Lung (tissue), 12 donors: ENCODE data around the gene RALGPS1. TPM values are rescaled to one million over a fixed set of nuclear protein-coding genes. Genes with fewer than 3 reads are reported as not detected.

Source experiments
- ATAC-seq: fragments of 200-7000 bp; cut with Tn5 transposase; one replicate; pipeline ENCODE4 v1.9.1; 2020; ENCODE audit warnings: moderate number of reproducible peaks; ENCODE audit not compliant: insufficient read depth, low FRiP score
- DNase-seq, 3 donors: peaks; one replicate each; pipeline ENCODE4 v3.0.0-alpha.2; 2013 to 2017
- H3K27ac ChIP-seq, 2 donors: one replicate each; pipeline ENCODE4 v1.5.1; 2013; ENCODE audit warnings: mild to moderate bottlenecking in 2 of 2, moderate library complexity in 2 of 2, control low read depth in 1 of 2, inconsistent platforms in 1 of 2, low read depth in 1 of 2, low read length in 1 of 2
- H3K27me3 ChIP-seq, 3 donors: one replicate each; pipeline ENCODE4 v1.5.1; 2013; ENCODE audit warnings: low read length in 2 of 3; ENCODE audit not compliant: control insufficient read depth in 3 of 3, insufficient read depth in 3 of 3
- H3K36me3 ChIP-seq, 4 donors: one replicate each; pipeline ENCODE4 v1.5.1; 2013; ENCODE audit warnings: low read length in 4 of 4, mild to moderate bottlenecking in 1 of 4, moderate library complexity in 1 of 4; ENCODE audit not compliant: control insufficient read depth in 4 of 4, insufficient read depth in 4 of 4
- H3K4me1 ChIP-seq, 5 donors: one replicate each; pipeline ENCODE4 v1.5.1; 2013; ENCODE audit warnings: low read length in 5 of 5, mild to moderate bottlenecking in 2 of 5, moderate library complexity in 1 of 5; ENCODE audit not compliant: control insufficient read depth in 5 of 5, insufficient read depth in 5 of 5
- H3K4me3 ChIP-seq: one replicate; pipeline ENCODE4 v1.5.1; 2013; ENCODE audit warnings: mild to moderate bottlenecking, control low read depth, moderate library complexity
- H3K9ac ChIP-seq, 2 donors: one replicate each; pipeline ENCODE4 v1.5.1; 2013; ENCODE audit warnings: low read length in 2 of 2, control low read depth in 1 of 2; ENCODE audit not compliant: insufficient read depth in 1 of 2
- H3K9me3 ChIP-seq, 4 donors: one replicate each; pipeline ENCODE4 v1.5.1; 2013; ENCODE audit warnings: low read length in 3 of 4, mild to moderate bottlenecking in 1 of 4, moderate library complexity in 1 of 4; ENCODE audit not compliant: control insufficient read depth in 4 of 4, insufficient read depth in 3 of 4
- WGBS, 2 donors: extraction: QIAGEN DNeasy Blood & Tissue Kit; methylation state at CpG; one replicate each; pipeline ENCODE4 v1.1.7; 2013; 5-methylcytosine and 5-hydroxymethylcytosine counted together
- polyA plus RNA-seq, 2 donors: library from polyadenylated mRNA; stranded (reverse); fragments of 200-250 nt; gene quantifications; one replicate each; pipeline ENCODE4 v1.2.1, GENCODE V29; 2013
- total RNA-seq, 2 donors: library from RNA; depleted of rRNA in 1 of 2; stranded (reverse); fragments of >200 nt in 1 of 2; gene quantifications; one replicate each; pipeline ENCODE4 v1.2.1, GENCODE V29; 2014 to 2021
- TF ChIP-seq, protein P1 (sequence below): IDR thresholded peaks from 2 replicates; pipeline ENCODE4 v1.5.1; 2012; ENCODE audit warnings: mild to moderate bottlenecking; ENCODE audit errors: control extremely low read depth, extremely low read depth
- donor health status: control.
- donor health status: control.
- donor health status: Bipolar disorder and iron deficiency.
- donor health status: healthy.
- donor health status: DM: yes; HTN: yes; CAD: no.

The RALGPS1 gene
- total and polyA plus RNA-seq, 4 donors, result 3.5 to 30.3 (median 11.9) TPM

DNA sequence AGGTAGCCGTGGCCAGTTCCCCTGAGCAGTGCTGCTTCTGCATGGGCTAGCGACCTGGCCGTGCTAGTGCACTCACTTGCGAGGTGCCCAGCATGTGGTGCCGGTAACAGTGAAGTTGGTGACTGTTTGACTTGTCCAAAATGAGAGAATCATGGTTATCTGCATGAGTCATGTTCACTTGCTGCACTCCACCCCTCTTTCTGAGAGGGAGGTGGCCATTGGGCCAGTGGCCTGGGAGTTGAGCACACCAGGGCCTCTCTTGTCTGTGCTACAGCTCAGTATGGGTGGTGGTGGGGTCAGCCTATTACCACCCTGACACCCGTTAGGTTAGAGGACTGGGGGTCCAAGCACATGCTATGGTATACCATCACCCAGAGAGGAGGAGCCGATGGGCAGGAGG, 294.6 kb downstream of the RALGPS1 start:
- WGBS, 2 donors, result 97% methylated on average over 7 of the region's 7 CpGs
- Histone ChIP-seq H3K36me3 (no peaks in the 10 kb centered on the region), H3K9ac (no peak overlapping the region), H3K4me1 (peaks cover 0 to 12% (median 2%) of the 10 kb centered on the region in 5 donors), H3K4me3 (no peak overlapping the region), H3K27me3 (no peaks in the 10 kb centered on the region), H3K9me3 (no peaks in the 10 kb centered on the region), H3K27ac (no peak overlapping the region)
- TF ChIP-seq, protein P1, sequence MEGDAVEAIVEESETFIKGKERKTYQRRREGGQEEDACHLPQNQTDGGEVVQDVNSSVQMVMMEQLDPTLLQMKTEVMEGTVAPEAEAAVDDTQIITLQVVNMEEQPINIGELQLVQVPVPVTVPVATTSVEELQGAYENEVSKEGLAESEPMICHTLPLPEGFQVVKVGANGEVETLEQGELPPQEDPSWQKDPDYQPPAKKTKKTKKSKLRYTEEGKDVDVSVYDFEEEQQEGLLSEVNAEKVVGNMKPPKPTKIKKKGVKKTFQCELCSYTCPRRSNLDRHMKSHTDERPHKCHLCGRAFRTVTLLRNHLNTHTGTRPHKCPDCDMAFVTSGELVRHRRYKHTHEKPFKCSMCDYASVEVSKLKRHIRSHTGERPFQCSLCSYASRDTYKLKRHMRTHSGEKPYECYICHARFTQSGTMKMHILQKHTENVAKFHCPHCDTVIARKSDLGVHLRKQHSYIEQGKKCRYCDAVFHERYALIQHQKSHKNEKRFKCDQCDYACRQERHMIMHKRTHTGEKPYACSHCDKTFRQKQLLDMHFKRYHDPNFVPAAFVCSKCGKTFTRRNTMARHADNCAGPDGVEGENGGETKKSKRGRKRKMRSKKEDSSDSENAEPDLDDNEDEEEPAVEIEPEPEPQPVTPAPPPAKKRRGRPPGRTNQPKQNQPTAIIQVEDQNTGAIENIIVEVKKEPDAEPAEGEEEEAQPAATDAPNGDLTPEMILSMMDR, result no peak
- ATAC-seq, result no peak
- DNase-seq, result no peak

DNA sequence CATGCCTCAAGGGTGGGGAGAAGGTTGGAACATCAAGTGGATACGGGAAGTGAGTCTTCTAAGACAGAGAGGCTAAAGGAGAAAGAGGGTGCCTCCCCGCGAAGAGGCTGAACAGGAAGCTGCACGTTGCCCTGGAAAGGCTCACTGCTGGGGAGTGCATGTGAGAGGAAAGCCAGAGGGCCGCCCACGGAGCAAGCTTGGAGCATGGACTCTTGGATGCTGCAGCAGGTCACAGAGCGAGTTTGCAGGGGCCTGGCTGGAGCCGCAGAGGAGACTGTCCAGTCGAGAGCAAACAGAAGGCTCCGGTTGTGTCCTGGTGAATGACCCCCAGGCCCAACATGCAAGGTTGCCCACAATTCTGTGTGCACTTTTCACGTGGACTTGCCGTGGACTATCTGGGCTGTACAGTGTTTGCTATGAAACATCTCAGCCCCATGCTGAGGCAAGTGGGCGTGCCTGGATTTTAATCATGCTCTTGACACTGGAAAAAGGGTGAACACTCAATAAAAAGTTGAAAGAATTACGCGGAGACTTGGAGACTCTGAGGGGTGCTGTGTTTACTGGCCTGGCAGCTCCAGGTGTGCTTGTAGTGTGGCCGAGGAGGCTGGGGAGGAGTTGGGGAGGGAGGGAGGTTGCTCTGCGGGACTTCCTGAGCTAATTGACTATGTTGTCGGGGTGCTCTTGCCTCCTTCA, 295.5 kb downstream of the RALGPS1 start:
- TF ChIP-seq, protein P1, result no peak
- Histone ChIP-seq H3K27me3 (no peaks in the 10 kb centered on the region), H3K9ac (no peak overlapping the region), H3K27ac (no peak overlapping the region), H3K4me3 (no peak overlapping the region), H3K4me1 (peaks cover 0 to 17% (median 5%) of the 10 kb centered on the region in 5 donors), H3K36me3 (no peaks in the 10 kb centered on the region), H3K9me3 (no peaks in the 10 kb centered on the region)
- DNase-seq (peak in 1 of 3 donors; percentile 43), ATAC-seq (no peak)
- 59 to 82% methylated on average over 18 of the region's 18 CpGs for WGBS, 2 donors

DNA sequence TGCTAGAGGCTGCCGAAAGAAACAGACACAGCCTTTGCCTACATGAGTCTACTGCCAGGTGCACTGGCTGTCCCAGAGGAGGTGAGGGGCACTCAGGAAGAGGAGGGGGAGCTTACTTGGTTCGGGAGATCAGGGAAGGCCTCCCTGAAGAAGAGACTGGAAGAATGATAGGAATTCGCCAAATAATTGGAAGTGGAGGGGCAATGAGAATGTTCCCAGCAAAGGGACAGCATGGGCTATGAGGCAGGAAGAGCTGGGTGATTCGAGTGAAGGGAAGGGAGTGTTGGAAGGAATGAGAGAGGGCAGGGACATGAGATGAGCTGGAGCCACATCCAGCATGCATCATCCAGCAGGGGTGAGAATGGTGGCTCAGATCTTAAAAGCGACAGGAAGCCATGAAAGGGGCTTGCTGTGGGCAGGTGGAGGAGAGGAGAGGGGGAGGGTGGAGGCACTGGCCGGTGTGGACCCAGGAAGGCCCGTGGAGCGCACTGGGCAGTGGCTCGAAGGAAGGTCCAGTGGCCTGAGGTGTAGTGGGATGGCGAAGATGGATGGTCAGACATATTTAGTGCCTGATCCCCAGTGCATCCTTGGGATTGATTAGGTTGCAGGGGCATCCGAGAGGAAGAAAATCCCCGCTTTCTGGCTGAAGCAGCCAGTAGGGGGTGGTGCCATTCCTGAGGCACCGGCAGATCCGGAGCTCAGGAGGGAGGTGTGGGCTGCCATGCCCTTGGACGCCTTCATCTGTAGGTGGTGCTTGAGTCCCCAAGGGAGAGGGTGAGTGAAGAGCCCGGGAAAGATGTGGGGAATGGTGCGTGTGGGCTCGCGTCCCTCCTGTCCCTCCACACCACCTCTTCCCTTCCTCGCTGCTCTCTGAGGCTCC, 296.5 kb downstream of the RALGPS1 start:
- no peak overlapping the region for H3K4me3 ChIP-seq
- H3K27ac ChIP-seq, result no peak overlapping the region
- H3K9me3 ChIP-seq, result no peaks in the 10 kb centered on the region
- H3K4me1 ChIP-seq, result peaks cover 0 to 12% (median 4%) of the 10 kb centered on the region in 5 donors
- no peak overlapping the region for H3K9ac ChIP-seq
- 83 to 92% methylated on average over 20 of the region's 20 CpGs for WGBS, 2 donors
- no peaks in the 10 kb centered on the region for H3K27me3 ChIP-seq
- TF ChIP-seq, protein P1, result no peak
- ATAC-seq, result no peak
- DNase-seq, result no peak
- no peaks in the 10 kb centered on the region for H3K36me3 ChIP-seq
